ENCODE results near the gene CELA1.

The CELA1 gene

GRCh38 chr12:51372021-51372420, 25.5 kb upstream of the CELA1 start:
- no peak overlapping the region for H3K27ac ChIP-seq
- TF ChIP-seq CTCF (conservative IDR thresholded peaks at IDR 0.05), result no peak

GRCh38 chr12:51371295-51371953, 24.9 kb upstream of the CELA1 start:
- TF ChIP-seq CTCF (conservative IDR thresholded peaks at IDR 0.05), result no peak
- no peak overlapping the region for H3K27ac ChIP-seq

GRCh38 chr12:51370667-51371066, 24.2 kb upstream of the CELA1 start:
- H3K27ac ChIP-seq, result no peak overlapping the region
- TF ChIP-seq CTCF (conservative IDR thresholded peaks at IDR 0.05), result no peak

- no peak overlapping the region for H3K27ac ChIP-seq
- TF ChIP-seq CTCF (conservative IDR thresholded peaks at IDR 0.05), result no peak
Observed at GRCh38 chr12:51369581-51369980, 23.1 kb upstream of the CELA1 start.

GRCh38 chr12:51368640-51369517, 22.4 kb upstream of the CELA1 start:
- TF ChIP-seq CTCF (conservative IDR thresholded peaks at IDR 0.05), result no peak
- H3K27ac ChIP-seq, result no peak overlapping the region

- TF ChIP-seq CTCF (conservative IDR thresholded peaks at IDR 0.05), result no peak
- no peak overlapping the region for H3K27ac ChIP-seq
Observed at GRCh38 chr12:51365276-51365675, 18.8 kb upstream of the CELA1 start.

GRCh38 chr12:51364001-51364400, 17.5 kb upstream of the CELA1 start:
- TF ChIP-seq CTCF (conservative IDR thresholded peaks at IDR 0.05), result no peak
- no peak overlapping the region for H3K27ac ChIP-seq

Data from VCaP (cell line).